Caco-2 (cell line): ENCODE results near the gene MTERF2. TPM values are rescaled to one million over a fixed set of nuclear protein-coding genes. Genes with fewer than 3 reads are reported as not detected.
A peak's percentile ranks its signal among the peaks of the same experiment; 100 is the strongest.

Experiments
- BruUV-seq: library from RNA; stranded (reverse); fragments of 400-500 nt; replicated peaks from 2 replicates; lab custom pipeline; 2021; lab: Mats Ljungman, UMichigan
- CTCF ChIA-PET: fragments of 300-600 bp; sonication (Branson Sonifier 250); formaldehyde crosslinking; loops from one replicate; lab custom pipeline; 2022; ENCODE audit warnings: antibody characterized with exemption; lab: Charles Lee
- POLR2A ChIA-PET: fragments of 300-600 bp; sonication (Branson Sonifier 250); formaldehyde crosslinking; loops from one replicate; lab custom pipeline; 2022; ENCODE audit warnings: antibody characterized with exemption; lab: Charles Lee
- DNase-seq, 2 experiments: peaks; one replicate each; pipeline versions ENCODE4 v3.0.0 to v3.0.0-alpha.2; 2020 to 2022
- H3K27me3 ChIP-seq: replicated peaks from 2 replicates; pipeline ENCODE4 v1.6.0; 2011; ENCODE audit warnings: low read length; ENCODE audit not compliant: control insufficient read depth, insufficient read depth
- H3K36me3 ChIP-seq: 2 replicates; pipeline ENCODE4 v1.5.1; 2011; ENCODE audit warnings: low read length; ENCODE audit not compliant: control insufficient read depth, insufficient read depth
- H3K4me1 ChIP-seq: fragments of 250-450 bp; sonication (Bioruptor Pico); 2 replicates; pipeline ENCODE4 v1.5.1; 2020; ENCODE audit warnings: mild to moderate bottlenecking
- H3K4me3 ChIP-seq: 2 replicates; pipeline ENCODE4 v1.5.1; 2011; ENCODE audit warnings: low read depth, mild to moderate bottlenecking, control low read depth, low read length
- H3K9me3 ChIP-seq: fragments of 250-450 bp; sonication (Bioruptor Pico); 2 replicates; pipeline ENCODE4 v1.5.1; 2020; ENCODE audit warnings: mild to moderate bottlenecking, moderate library complexity
- H3K27ac Mint-ChIP-seq: one replicate; pipeline ENCODE4 v1.8.0; 2022; ENCODE audit warnings: mixed read lengths; ENCODE audit not compliant: unreplicated experiment
- H3K27me3 Mint-ChIP-seq: one replicate; pipeline ENCODE4 v1.8.0; 2022; ENCODE audit warnings: mixed read lengths; ENCODE audit not compliant: insufficient read depth, unreplicated experiment
- H3K36me3 Mint-ChIP-seq: one replicate; pipeline ENCODE4 v1.8.0; 2022; ENCODE audit warnings: mild to moderate bottlenecking, mixed read lengths; ENCODE audit not compliant: insufficient read depth, unreplicated experiment
- H3K4me1 Mint-ChIP-seq: one replicate; pipeline ENCODE4 v1.8.0; 2022; ENCODE audit warnings: low read depth, mixed read lengths; ENCODE audit not compliant: unreplicated experiment
- H3K4me3 Mint-ChIP-seq: one replicate; pipeline ENCODE4 v1.8.0; 2022; ENCODE audit warnings: mild to moderate bottlenecking, moderate library complexity, mixed read lengths; ENCODE audit not compliant: unreplicated experiment
- H3K9me3 Mint-ChIP-seq: one replicate; pipeline ENCODE4 v1.8.0; 2022; ENCODE audit warnings: mixed read lengths; ENCODE audit not compliant: unreplicated experiment
- CTCF ChIP-seq, 2 experiments: fragments of 200-600 bp in 1 of 2; IDR thresholded peaks; 1 replicate in 1 of 2; 2 replicates in 1 of 2; pipeline versions ENCODE4 v1.5.1 to v1.8.0; 2011 to 2022; ENCODE audit warnings: antibody characterized with exemption in 1 of 2, control low read depth in 1 of 2, inconsistent platforms in 1 of 2, low read depth in 1 of 2, low read length in 1 of 2, mild to moderate bottlenecking in 1 of 2, moderate library complexity in 1 of 2; ENCODE audit not compliant: insufficient read depth in 1 of 2, severe bottlenecking in 1 of 2, unreplicated experiment in 1 of 2
- intact Hi-C: fragments of 100-400 bp; cut with micrococcal nuclease; formaldehyde crosslinking; loops from one replicate; pipeline ENCODE4 v1.10.0; 2022; ENCODE audit not compliant: unreplicated experiment
- total RNA-seq: library from RNA; stranded (reverse); gene quantifications from 2 replicates; pipeline ENCODE4 v1.2.3, GENCODE V29; 2022

The MTERF2 gene
- total RNA-seq, 1 experiment from 2014 or later: 9.8 TPM

- Mint-ChIP-seq H3K4me1 (peaks cover 8% of the 10 kb centered on the region), H3K36me3 (peaks cover 16% of the 10 kb centered on the region), H3K27ac (no peak overlapping the region), H3K27me3 (no peaks in the 10 kb centered on the region), H3K9me3 (no peaks in the 10 kb centered on the region), H3K4me3 (no peak overlapping the region)
- intact Hi-C loops: no loop called here
- DNase-seq: no peak
- H3K4me3 ChIP-seq: no peak overlapping the region
- no peaks in the 10 kb centered on the region for H3K9me3 ChIP-seq
- no TSS peak for BruUV-seq
- no peaks in the 10 kb centered on the region for H3K36me3 ChIP-seq
- ChIA-PET CTCF (no interaction called here), POLR2A (no interaction called here)
- no peaks in the 10 kb centered on the region for H3K27me3 ChIP-seq
- peaks cover 16% of the 10 kb centered on the region for H3K4me1 ChIP-seq
- no peak for TF ChIP-seq CTCF (IDR thresholded peaks at IDR 0.05; ENCODE audit: insufficient read depth in 1 of 2, low read depth in 1 of 2, low read length in 1 of 2, severe bottlenecking in 1 of 2, unreplicated experiment in 1 of 2)
Measured at GRCh38 chr12:106981788-106982187, 5.2 kb downstream of the MTERF2 start.

DNA sequence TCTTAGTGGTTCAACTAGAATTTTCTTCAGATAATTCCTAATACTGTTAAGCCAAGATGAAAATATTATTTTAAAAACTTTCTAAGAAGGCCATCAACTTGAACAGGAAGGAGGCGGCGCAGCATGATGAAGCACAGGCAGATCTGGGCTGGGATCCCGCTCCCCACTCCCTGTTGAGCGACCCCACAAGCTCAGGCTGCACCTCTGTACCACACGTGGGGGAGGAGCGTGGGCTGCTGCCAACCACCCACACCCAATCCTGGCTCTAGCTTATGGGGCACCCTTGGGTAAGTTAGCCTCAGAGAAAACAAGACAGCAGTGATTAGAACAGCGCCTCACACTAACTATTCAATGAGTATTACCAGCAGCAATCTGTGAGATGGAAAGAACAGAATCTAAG lies 6.0 kb downstream of the MTERF2 start:
- Mint-ChIP-seq H3K4me3 (no peak overlapping the region), H3K27ac (no peak overlapping the region), H3K9me3 (no peaks in the 10 kb centered on the region), H3K4me1 (peaks cover 12% of the 10 kb centered on the region), H3K27me3 (no peaks in the 10 kb centered on the region), H3K36me3 (peaks cover 12% of the 10 kb centered on the region)
- no TSS peak for BruUV-seq
- H3K27me3 ChIP-seq: no peaks in the 10 kb centered on the region
- POLR2A ChIA-PET: no interaction called here
- peaks cover 22% of the 10 kb centered on the region for H3K4me1 ChIP-seq
- DNase-seq: no peak
- intact Hi-C loops: no loop called here
- CTCF ChIA-PET: no interaction called here
- H3K9me3 ChIP-seq: no peaks in the 10 kb centered on the region
- no peak for TF ChIP-seq CTCF (IDR thresholded peaks at IDR 0.05; ENCODE audit: insufficient read depth in 1 of 2, low read depth in 1 of 2, low read length in 1 of 2, severe bottlenecking in 1 of 2, unreplicated experiment in 1 of 2)
- no peak overlapping the region for H3K4me3 ChIP-seq
- H3K36me3 ChIP-seq: no peaks in the 10 kb centered on the region

DNA sequence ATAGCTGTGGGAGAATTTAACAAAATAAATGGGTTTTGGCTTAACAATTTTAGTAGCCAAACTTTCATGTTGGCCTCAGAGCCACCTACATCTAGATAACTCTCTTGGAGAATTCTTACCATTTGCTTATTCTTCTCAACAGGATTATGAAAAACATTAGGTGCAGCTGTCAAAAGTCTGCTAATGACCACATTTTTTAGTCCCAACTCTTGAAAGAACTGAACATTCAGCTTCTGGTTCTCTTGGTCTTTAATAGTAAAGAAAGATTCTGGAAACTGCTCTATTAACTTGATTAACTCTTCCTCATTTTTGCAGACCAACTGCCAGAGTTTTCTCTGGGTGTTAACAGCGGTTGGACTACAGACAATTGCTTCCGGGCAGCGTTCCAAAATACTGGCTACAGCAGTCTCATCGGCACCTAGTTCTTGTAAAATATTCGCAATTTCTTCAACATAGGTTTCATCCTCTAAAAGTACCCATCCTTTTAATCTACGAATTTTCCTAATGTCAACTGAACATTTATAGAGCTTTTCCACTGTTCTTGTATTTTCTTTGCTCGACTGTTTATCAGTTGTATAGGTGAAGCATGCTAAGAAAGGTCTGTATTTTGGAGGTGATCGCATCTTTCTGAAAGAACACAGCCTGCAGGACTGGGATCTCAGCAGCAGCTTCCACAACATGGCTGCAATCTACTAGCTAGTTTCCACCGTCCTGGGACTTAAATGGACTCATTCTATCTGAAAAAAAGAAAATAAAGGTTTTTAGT lies 8.7 kb downstream of the MTERF2 start:
- BruUV-seq: TSS peak; percentile 9
- no peak overlapping the region for H3K4me3 ChIP-seq
- TF ChIP-seq CTCF (IDR thresholded peaks at IDR 0.05; ENCODE audit: insufficient read depth in 1 of 2, low read depth in 1 of 2, low read length in 1 of 2, severe bottlenecking in 1 of 2, unreplicated experiment in 1 of 2): no peak
- H3K36me3 ChIP-seq: no peaks in the 10 kb centered on the region
- Mint-ChIP-seq H3K4me1 (peaks cover 21% of the 10 kb centered on the region), H3K9me3 (no peaks in the 10 kb centered on the region), H3K36me3 (peaks cover 12% of the 10 kb centered on the region), H3K4me3 (no peak overlapping the region), H3K27ac (no peak overlapping the region), H3K27me3 (no peaks in the 10 kb centered on the region)
- ChIA-PET POLR2A (interaction anchor here (1.0 to 2.1 kb wide), 2 partner anchors 9 to 29 kb away, joined by 4 to 6 read pairs; partner anchors contain the start of gene MTERF2), CTCF (interaction anchor here (1.2 kb wide), 1 partner anchor 22 kb away, joined by 3 read pairs; the partner anchor contains the start of gene TMEM263)
- H3K4me1 ChIP-seq: peaks cover 47% of the 10 kb centered on the region
- H3K9me3 ChIP-seq: no peaks in the 10 kb centered on the region
- intact Hi-C loops: no loop called here
- no peak for DNase-seq
- H3K27me3 ChIP-seq: no peaks in the 10 kb centered on the region
